ENCODE measurements around the gene PSMG4.
A peak's percentile ranks its signal among the peaks of the same experiment; 100 is the strongest.

PSMG4 gene

GRCh38 chr6:3247255-3248146 lies 11.2 kb upstream of the PSMG4 start:
- intact Hi-C loops (cut with DNase I) = no loop called here
- peak; percentile 70 to 97 (median 84) for DNase-seq

- intact Hi-C loops (cut with DNase I) = loop anchor here (2.0 to 10.0 kb wide), 3 partner anchors 88 to 255 kb away; partner anchors contain the start of gene NQO2
- no peak for DNase-seq
These were observed 8.9 kb upstream of the PSMG4 start for GRCh38 chr6:3249821-3250220.

- intact Hi-C loops (cut with DNase I) = loop anchor here (2.0 to 10.0 kb wide), 3 partner anchors 88 to 255 kb away; partner anchors contain the start of gene NQO2
- no peak for DNase-seq
These were observed 8.5 kb upstream of the PSMG4 start for GRCh38 chr6:3250231-3250675.

GRCh38 chr6:3251462-3252314 lies 7.1 kb upstream of the PSMG4 start:
- DNase-seq = peak; percentile 82 to 97 (median 90)
- intact Hi-C loops (cut with DNase I) = loop anchor here (2.0 to 10.0 kb wide), 3 partner anchors 89 to 257 kb away; partner anchors contain the start of gene NQO2

GRCh38 chr6:3252369-3252768 lies 6.4 kb upstream of the PSMG4 start:
- intact Hi-C loops (cut with DNase I) = loop anchor here (5.0 to 10.0 kb wide), 2 partner anchors 90 to 258 kb away; partner anchors contain the start of gene NQO2
- no peak for DNase-seq

GRCh38 chr6:3252861-3253596 lies 5.7 kb upstream of the PSMG4 start:
- intact Hi-C loops (cut with DNase I) = loop anchor here (5.0 to 10.0 kb wide), 2 partner anchors 91 to 258 kb away; partner anchors contain the start of gene NQO2

GRCh38 chr6:3253597-3253961 lies 5.2 kb upstream of the PSMG4 start:
- no peak for DNase-seq
- intact Hi-C loops (cut with DNase I) = loop anchor here (5.0 to 10.0 kb wide), 2 partner anchors 91 to 259 kb away; partner anchors contain the start of gene NQO2

More at GRCh38 chr6:3252861-3253596, 5.7 kb upstream of the PSMG4 start:
- DNase-seq = no peak

GRCh38 chr6:3258201-3258600 lies 546 bp upstream of the PSMG4 start:
- intact Hi-C loops (cut with DNase I) = loop anchor here (5.0 to 10.0 kb wide), 2 partner anchors 191 to 263 kb away; partner anchors contain the start of genes NQO2 and RIPK1

GRCh38 chr6:3259491-3259958 lies 778 bp downstream of the PSMG4 start:
- DNase-seq = peak in 4 of 10 donors; percentile 39 to 90 (median 50)
- intact Hi-C loops (cut with DNase I) = loop anchor here (5.0 to 10.0 kb wide), 2 partner anchors 192 to 265 kb away; partner anchors contain the start of genes NQO2 and RIPK1

More at GRCh38 chr6:3258201-3258600, 546 bp upstream of the PSMG4 start:
- DNase-seq = peak in 1 of 10 donors; percentile 72

GRCh38 chr6:3260296-3260695 lies 1.5 kb downstream of the PSMG4 start:
- peak in 1 of 10 donors; percentile 47 for DNase-seq
- intact Hi-C loops (cut with DNase I) = no loop called here

GRCh38 chr6:3260772-3261517 lies 2.2 kb downstream of the PSMG4 start:
- peak in 1 of 10 donors; percentile 61 for DNase-seq
- intact Hi-C loops (cut with DNase I) = no loop called here

- no peak for DNase-seq
- intact Hi-C loops (cut with DNase I) = no loop called here
These were observed 2.7 kb downstream of the PSMG4 start for GRCh38 chr6:3261518-3261820.

- intact Hi-C loops (cut with DNase I) = no loop called here
- DNase-seq = peak in 1 of 10 donors; percentile 72
These were observed 3.2 kb downstream of the PSMG4 start for GRCh38 chr6:3261921-3262320.

- intact Hi-C loops (cut with DNase I) = no loop called here
- DNase-seq = no peak
These were observed 4.3 kb downstream of the PSMG4 start for GRCh38 chr6:3263096-3263495.

GRCh38 chr6:3264356-3264755 lies 5.6 kb downstream of the PSMG4 start:
- intact Hi-C loops (cut with DNase I) = no loop called here
- DNase-seq = peak in 1 of 10 donors; percentile 69

GRCh38 chr6:3265671-3266070 lies 6.9 kb downstream of the PSMG4 start:
- intact Hi-C loops (cut with DNase I) = no loop called here
- peak in 1 of 10 donors; percentile 28 for DNase-seq

- intact Hi-C loops (cut with DNase I) = no loop called here
- DNase-seq = peak in 1 of 10 donors; percentile 35
These were observed 7.4 kb downstream of the PSMG4 start for GRCh38 chr6:3266170-3266569.

GRCh38 chr6:3267162-3267561 lies 8.4 kb downstream of the PSMG4 start:
- peak in 1 of 10 donors; percentile 49 for DNase-seq
- intact Hi-C loops (cut with DNase I) = no loop called here

GRCh38 chr6:3268680-3269079 lies 9.9 kb downstream of the PSMG4 start:
- intact Hi-C loops (cut with DNase I) = no loop called here
- peak in 2 of 10 donors; percentile 35 to 76 for DNase-seq
